Panc1 (cell line): Measurements from ENCODE around the gene DLK2. TPM values are rescaled to one million over a fixed set of nuclear protein-coding genes. Genes with fewer than 3 reads are reported as not detected.
A peak's percentile ranks its signal among the peaks of the same experiment; 100 is the strongest.

Source experiments
- ATAC-seq: fragments of 200-7000 bp; cut with Tn5 transposase; 2 replicates; pipeline ENCODE4 v1.9.1; 2020; ENCODE audit warnings: mild to moderate bottlenecking, moderate library complexity
- BruUV-seq: library from RNA; stranded (reverse); fragments of 400-500 nt; replicated peaks from 2 replicates; lab custom pipeline; 2021; lab: Mats Ljungman, UMichigan
- CTCF ChIA-PET: fragments of 300-600 bp; sonication (Branson Sonifier 250); formaldehyde crosslinking; loops from one replicate; lab custom pipeline; 2022; ENCODE audit warnings: antibody characterized with exemption; lab: Charles Lee
- POLR2A ChIA-PET: fragments of 300-600 bp; sonication (Branson Sonifier 250); formaldehyde crosslinking; loops from one replicate; lab custom pipeline; 2022; ENCODE audit warnings: antibody characterized with exemption; lab: Charles Lee
- DNase-seq: peaks from one replicate; pipeline ENCODE4 v3.0.0-alpha.2; 2010; ENCODE audit warnings: low read depth, low spot score
- H3K27ac ChIP-seq: 2 replicates; pipeline ENCODE4 v1.5.1; 2011; ENCODE audit warnings: mild to moderate bottlenecking, low read length, inconsistent platforms
- H3K27me3 ChIP-seq: fragments of 200-500 bp; sonication (Bioruptor generic); 2 replicates; pipeline ENCODE4 v1.6.0; 2014; ENCODE audit warnings: low read length, inconsistent platforms; ENCODE audit not compliant: control insufficient read depth, insufficient read depth
- H3K36me3 ChIP-seq: fragments of 200-500 bp; sonication (Bioruptor generic); 2 replicates; pipeline ENCODE4 v1.5.1; 2014; ENCODE audit warnings: inconsistent platforms, mild to moderate bottlenecking, low read length, moderate library complexity; ENCODE audit not compliant: control insufficient read depth, insufficient read depth
- H3K4me1 ChIP-seq: 2 replicates; pipeline ENCODE4 v1.5.1; 2011; ENCODE audit warnings: inconsistent platforms, mild to moderate bottlenecking, low read length, moderate library complexity; ENCODE audit not compliant: control insufficient read depth, insufficient read depth
- H3K4me3 ChIP-seq, 2 experiments: 2 replicates each; pipeline ENCODE4 v1.5.1; 2011 to 2012; ENCODE audit warnings: low read depth in 2 of 2, low read length in 2 of 2, mild to moderate bottlenecking in 2 of 2, inconsistent platforms in 1 of 2, moderate library complexity in 1 of 2
- H3K9me3 ChIP-seq: fragments of 200-500 bp; sonication (Bioruptor generic); 2 replicates; pipeline ENCODE4 v1.5.1; 2014; ENCODE audit warnings: low read depth, mild to moderate bottlenecking, inconsistent platforms, low read length, moderate library complexity; ENCODE audit not compliant: control insufficient read depth, insufficient read depth
- CTCF ChIP-seq: fragments of 450-650 bp; IDR thresholded peaks from 2 replicates; pipeline ENCODE4 v1.5.1; 2017; ENCODE audit warnings: mild to moderate bottlenecking
- POLR2AphosphoS5 ChIP-seq: IDR thresholded peaks from 2 replicates; pipeline ENCODE4 v1.6.1; 2012; ENCODE audit warnings: mild to moderate bottlenecking, low read depth, low read length, moderate library complexity
- REST ChIP-seq, 2 experiments: IDR thresholded peaks; 2 replicates each; pipeline ENCODE4 v1.6.1; 2011 to 2012; ENCODE audit warnings: low read depth in 2 of 2, control low read depth in 1 of 2, low read length in 1 of 2, mild to moderate bottlenecking in 1 of 2, moderate library complexity in 1 of 2; ENCODE audit not compliant: insufficient read depth in 1 of 2
- SIN3A ChIP-seq: IDR thresholded peaks from 2 replicates; pipeline ENCODE4 v1.6.1; 2012; ENCODE audit warnings: low read depth, mild to moderate bottlenecking, low read length, moderate library complexity, borderline replicate concordance; ENCODE audit not compliant: insufficient read depth
- TCF7L2 ChIP-seq: IDR thresholded peaks from 2 replicates; pipeline ENCODE4 v1.6.1; 2011; ENCODE audit warnings: mild to moderate bottlenecking, low read depth, low read length, inconsistent platforms
- in situ Hi-C: cut with HindIII; loops from 2 replicates; pipeline ENCODE4 v1.10.0; 2016; ENCODE audit warnings: low sequenced_read_pairs, low pct_unique_long_range_greater_than_20kb
- intact Hi-C: fragments of 100-400 bp; cut with micrococcal nuclease; formaldehyde crosslinking; loops from one replicate; pipeline ENCODE4 v1.10.0; 2022; ENCODE audit not compliant: unreplicated experiment
- total RNA-seq: library from RNA; stranded (reverse); gene quantifications from one replicate; pipeline ENCODE4 v1.2.1, GENCODE V29; 2021; ENCODE audit not compliant: unreplicated experiment

DLK2 gene
- total RNA-seq, 1 experiment from 2014 or later = 19.1 TPM

GRCh38 chr6:43428874-43429273, 26.5 kb downstream of the DLK2 start:
- ATAC-seq = no peak
- Histone ChIP-seq H3K27me3 (no peaks in the 10 kb centered on the region), H3K27ac (peak overlapping the region; percentile 97), H3K4me3 (peak overlapping the region; percentile 79 to 99), H3K9me3 (no peaks in the 10 kb centered on the region), H3K4me1 (peaks cover 10% of the 10 kb centered on the region), H3K36me3 (peaks cover 2% of the 10 kb centered on the region; the same call in 1 of the 2 replicates)
- ChIA-PET POLR2A (no interaction called here), CTCF (no interaction called here)
- in situ Hi-C loops (no loop called here), intact Hi-C loops (no loop called here)
- no peak for DNase-seq
- TF ChIP-seq POLR2AphosphoS5 (no peak), SIN3A (no peak), TCF7L2 (no peak), REST (IDR thresholded peaks at IDR 0.05; ENCODE audit: insufficient read depth in 1 of 2, low read depth in 2 of 2, low read length in 1 of 2) (no peak), CTCF (no peak)
- BruUV-seq = no TSS peak

GRCh38 chr6:43428112-43428570, 27.2 kb downstream of the DLK2 start:
- H3K27me3 ChIP-seq = no peaks in the 10 kb centered on the region
- ATAC-seq (no peak; the same call in 1 of the 2 replicates), DNase-seq (no peak)
- intact Hi-C loops (no loop called here), in situ Hi-C loops (no loop called here)
- H3K27ac ChIP-seq = peak overlapping the region; percentile 97
- H3K9me3 ChIP-seq = no peaks in the 10 kb centered on the region
- H3K4me3 ChIP-seq = peak overlapping the region; percentile 79 to 99
- POLR2A ChIA-PET = no interaction called here
- CTCF ChIA-PET = no interaction called here
- no TSS peak for BruUV-seq
- TF ChIP-seq TCF7L2 (no peak), REST (IDR thresholded peaks at IDR 0.05; ENCODE audit: insufficient read depth in 1 of 2, low read depth in 2 of 2, low read length in 1 of 2) (no peak), CTCF (no peak), SIN3A (no peak), POLR2AphosphoS5 (no peak)
- H3K36me3 ChIP-seq = peaks cover 2% of the 10 kb centered on the region; the same call in 1 of the 2 replicates
- peaks cover 10% of the 10 kb centered on the region for H3K4me1 ChIP-seq
